Epithelial cell of proximal tubule (primary cell): ENCODE results near the gene SPPL2A. TPM values are rescaled to one million over a fixed set of nuclear protein-coding genes. Genes with fewer than 3 reads are reported as not detected.

ENCODE experiments used
- DNase-seq: peaks from one replicate; pipeline ENCODE4 v3.0.0-alpha.2; 2011; ENCODE audit warnings: low read depth
- H3K4me3 ChIP-seq: 2 replicates; pipeline ENCODE4 v1.5.1; 2011; ENCODE audit warnings: low read depth, mild to moderate bottlenecking, low read length
- CTCF ChIP-seq: conservative IDR thresholded peaks from 2 replicates; pipeline ENCODE4 v1.5.1; 2012; ENCODE audit warnings: low read depth, mild to moderate bottlenecking, low read length
- total RNA-seq: library from RNA; depleted of rRNA; stranded (reverse); fragments of >200 nt; gene quantifications from 2 replicates; pipeline ENCODE4 v1.2.3, GENCODE V29; 2015

The SPPL2A gene
- total RNA-seq, 1 donor from 2014 or later = 95.9 TPM

- no peak for DNase-seq
- H3K4me3 ChIP-seq = no peak overlapping the region
Measured at GRCh38 chr15:50790778-50791453, 25.4 kb upstream of the SPPL2A start.

GRCh38 chr15:50786871-50787270 lies 21.4 kb upstream of the SPPL2A start:
- no peak for DNase-seq
- no peak for TF ChIP-seq CTCF
- no peak overlapping the region for H3K4me3 ChIP-seq

More at GRCh38 chr15:50790778-50791453, 25.4 kb upstream of the SPPL2A start:
- no peak for TF ChIP-seq CTCF

- no peak for TF ChIP-seq CTCF
- H3K4me3 ChIP-seq = no peak overlapping the region
Measured at GRCh38 chr15:50786438-50786837, 20.9 kb upstream of the SPPL2A start.

GRCh38 chr15:50783895-50784294 lies 18.4 kb upstream of the SPPL2A start:
- DNase-seq = no peak
- no peak for TF ChIP-seq CTCF
- H3K4me3 ChIP-seq = no peak overlapping the region

More at GRCh38 chr15:50786438-50786837, 20.9 kb upstream of the SPPL2A start:
- DNase-seq = no peak

- H3K4me3 ChIP-seq = no peak overlapping the region
- no peak for TF ChIP-seq CTCF
- no peak for DNase-seq
Measured at GRCh38 chr15:50783411-50783810, 17.9 kb upstream of the SPPL2A start.

GRCh38 chr15:50778086-50778485 lies 12.6 kb upstream of the SPPL2A start:
- DNase-seq = no peak
- TF ChIP-seq CTCF = no peak
- H3K4me3 ChIP-seq = no peak overlapping the region

- no peak for DNase-seq
- H3K4me3 ChIP-seq = no peak overlapping the region
- no peak for TF ChIP-seq CTCF
Measured at GRCh38 chr15:50777042-50777441, 11.5 kb upstream of the SPPL2A start.
